Pons (tissue), 1 donor: Measurements from ENCODE around the gene GPR27.

Source experiments
- DNase-seq: peaks from one replicate; pipeline ENCODE4 v3.0.0-alpha.2; 2016; ENCODE audit warnings: low spot score

GPR27 gene

DNA sequence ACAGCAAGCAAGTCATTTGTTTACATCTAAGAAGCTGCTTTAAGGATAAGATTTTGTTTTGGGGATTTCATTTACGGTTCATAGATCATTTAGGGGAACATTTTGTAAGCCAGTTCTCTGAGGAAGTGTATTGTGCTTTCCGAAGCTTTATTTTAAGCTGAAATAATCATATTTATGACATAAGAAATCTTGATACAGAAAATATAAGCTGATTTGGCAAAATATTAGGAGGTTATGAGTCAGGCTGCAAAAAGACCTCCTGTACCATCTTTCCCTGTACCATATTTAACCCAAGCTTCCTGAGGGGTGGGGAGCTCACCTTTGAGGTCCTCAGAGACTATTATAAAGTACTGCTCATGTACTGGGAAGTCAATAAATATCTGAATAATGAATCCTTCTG lies 20.3 kb upstream of the GPR27 start:
- no peak for DNase-seq

DNA sequence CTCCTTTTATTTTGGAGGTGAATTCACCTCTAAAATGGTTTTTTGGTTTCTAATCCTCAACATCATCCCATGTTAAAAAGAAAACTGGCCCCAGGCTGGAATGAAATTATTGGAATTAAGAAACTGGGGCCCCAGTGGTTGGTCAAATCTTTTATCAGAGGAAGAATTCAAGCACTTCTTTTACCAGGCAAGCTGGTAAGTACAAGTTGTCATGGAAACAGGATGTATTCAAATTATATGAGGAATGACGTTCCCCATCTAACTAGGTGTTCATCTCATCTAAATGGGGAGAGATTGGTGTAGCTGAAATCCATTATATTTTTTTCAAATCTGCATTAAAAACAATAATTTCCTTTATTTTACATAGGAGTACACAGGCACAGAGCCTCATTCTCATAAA lies 18.8 kb upstream of the GPR27 start:
- no peak for DNase-seq

- DNase-seq, result no peak
Measured at GRCh38 chr3:71742621-71743020, 11.0 kb upstream of the GPR27 start.

DNA sequence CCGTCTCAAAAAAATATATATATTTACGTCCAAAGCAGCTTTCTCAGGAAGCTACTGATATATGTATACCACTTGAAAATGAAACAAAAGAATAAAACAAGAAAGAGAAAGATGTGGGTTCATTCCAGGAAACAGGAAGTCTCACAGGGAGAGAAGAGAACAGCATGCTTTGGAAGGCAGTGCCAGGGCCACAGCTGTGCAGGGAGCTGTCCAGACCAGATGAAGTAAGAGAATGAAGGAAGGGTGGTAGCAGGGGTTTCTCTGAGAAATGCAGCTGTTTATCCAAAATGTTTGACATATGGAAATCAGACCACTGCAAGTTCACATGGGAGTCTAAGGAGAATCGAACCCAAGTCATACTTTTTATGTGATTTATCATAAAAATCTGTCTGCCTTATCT lies 8.9 kb upstream of the GPR27 start:
- no peak for DNase-seq

- DNase-seq, result no peak
Measured at GRCh38 chr3:71751602-71752001, 2.1 kb upstream of the GPR27 start.

GRCh38 chr3:71752831-71753700 lies 589 bp upstream of the GPR27 start:
- DNase-seq, result no peak

GRCh38 chr3:71754610-71755253 lies 1.1 kb downstream of the GPR27 start:
- DNase-seq, result no peak

- DNase-seq, result no peak
Measured at GRCh38 chr3:71758091-71758490, 4.4 kb downstream of the GPR27 start.

DNA sequence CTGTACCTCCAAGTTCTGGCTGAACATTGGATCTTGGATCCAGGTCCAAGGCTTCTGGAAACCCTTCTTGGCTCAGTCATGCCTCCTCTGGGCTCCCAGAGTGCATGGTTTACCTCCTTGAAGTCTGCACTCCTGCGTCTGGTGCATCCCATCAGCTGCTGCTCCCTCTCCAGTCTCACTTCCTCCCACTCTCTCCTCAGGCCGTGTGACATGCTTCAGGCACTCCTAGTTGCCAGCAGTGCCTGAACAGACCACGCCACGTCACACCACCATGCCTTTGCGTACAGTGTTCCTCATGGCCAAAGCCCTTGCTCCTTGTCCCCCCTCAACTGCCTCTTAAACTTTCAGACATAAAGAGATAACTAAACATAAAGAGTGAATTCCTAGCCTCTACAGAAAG lies 5.7 kb downstream of the GPR27 start:
- DNase-seq, result no peak

- no peak for DNase-seq
Measured at GRCh38 chr3:71760140-71760539, 6.5 kb downstream of the GPR27 start.

DNA sequence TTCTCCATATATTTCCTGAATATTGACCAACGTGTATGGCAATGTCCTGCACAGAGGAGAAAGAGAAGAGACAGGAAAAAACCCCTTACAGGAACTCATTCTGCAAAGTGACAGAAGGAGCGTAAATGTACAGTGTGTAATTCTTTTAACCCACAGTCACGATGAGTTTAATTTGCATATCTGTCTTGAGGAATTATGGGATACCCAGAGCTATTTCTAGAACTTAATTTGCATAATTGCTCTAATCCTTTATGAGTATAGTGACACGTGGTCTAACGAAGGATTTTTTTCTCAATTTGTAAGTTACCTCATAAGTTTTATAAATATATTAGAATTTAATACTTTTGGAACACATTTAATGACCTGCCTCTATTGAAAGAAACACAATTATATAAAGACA lies 9.8 kb downstream of the GPR27 start:
- DNase-seq, result no peak

DNA sequence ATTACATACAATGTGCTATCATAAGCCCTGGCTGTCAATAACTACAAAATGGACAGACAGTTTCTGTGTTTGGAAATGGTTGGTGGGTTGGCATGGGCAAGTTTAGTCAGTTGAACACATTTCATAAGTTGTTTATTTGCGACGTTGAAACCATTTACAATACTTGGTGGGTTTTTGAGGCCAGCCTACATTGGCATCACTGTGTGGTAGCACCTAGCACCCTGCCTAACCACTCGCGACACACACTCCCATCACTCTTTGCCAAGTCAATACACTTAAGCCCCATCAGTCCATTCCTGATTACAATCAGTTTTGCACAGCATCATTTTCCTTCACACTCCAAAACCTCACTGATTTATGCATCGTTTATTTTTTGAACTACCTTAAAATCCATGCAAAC lies 17.5 kb downstream of the GPR27 start:
- DNase-seq, result no peak

DNA sequence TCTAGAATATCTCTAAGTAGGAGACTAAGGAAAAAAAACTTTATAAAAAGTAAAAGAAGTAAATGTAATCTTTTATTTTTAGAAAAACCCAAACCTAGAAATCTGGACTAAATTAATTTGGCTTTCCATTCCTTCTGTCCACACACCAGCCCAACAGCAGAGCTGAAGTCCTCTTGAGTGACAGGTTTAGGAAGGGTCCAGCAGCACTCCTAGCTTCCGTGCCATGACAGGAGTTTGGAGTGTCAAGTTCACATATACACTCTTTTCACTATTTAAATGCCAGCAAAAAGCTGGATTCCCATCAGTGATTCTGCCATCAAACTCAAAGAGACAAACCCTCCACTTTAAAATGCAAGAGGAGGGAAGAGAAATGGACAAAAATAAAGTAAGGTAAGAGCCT lies 18.2 kb downstream of the GPR27 start:
- DNase-seq, result no peak

DNA sequence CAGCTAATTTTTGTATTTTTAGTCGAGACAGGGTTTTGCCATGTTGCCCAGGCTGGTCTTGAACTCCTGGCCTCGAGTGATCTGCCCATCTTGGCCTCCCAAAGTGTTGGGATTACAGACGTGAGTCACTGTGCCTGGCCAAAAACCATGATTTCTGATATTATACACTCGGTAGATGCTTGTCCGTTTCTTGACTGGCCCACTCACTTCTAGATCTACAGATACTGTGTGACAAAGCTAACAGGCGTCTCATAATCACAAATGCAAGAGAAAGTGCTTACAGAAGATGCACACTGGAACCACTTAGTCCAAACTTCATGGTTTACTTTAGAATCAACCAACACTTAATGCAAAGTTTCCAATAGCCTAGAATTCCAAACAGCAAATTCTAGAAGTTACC lies 22.9 kb downstream of the GPR27 start:
- DNase-seq, result no peak

GRCh38 chr3:71778353-71778752 lies 24.7 kb downstream of the GPR27 start:
- no peak for DNase-seq

- no peak for DNase-seq
Measured at GRCh38 chr3:71779674-71780377, 26.2 kb downstream of the GPR27 start.

GRCh38 chr3:71780430-71780829 lies 26.8 kb downstream of the GPR27 start:
- no peak for DNase-seq

DNA sequence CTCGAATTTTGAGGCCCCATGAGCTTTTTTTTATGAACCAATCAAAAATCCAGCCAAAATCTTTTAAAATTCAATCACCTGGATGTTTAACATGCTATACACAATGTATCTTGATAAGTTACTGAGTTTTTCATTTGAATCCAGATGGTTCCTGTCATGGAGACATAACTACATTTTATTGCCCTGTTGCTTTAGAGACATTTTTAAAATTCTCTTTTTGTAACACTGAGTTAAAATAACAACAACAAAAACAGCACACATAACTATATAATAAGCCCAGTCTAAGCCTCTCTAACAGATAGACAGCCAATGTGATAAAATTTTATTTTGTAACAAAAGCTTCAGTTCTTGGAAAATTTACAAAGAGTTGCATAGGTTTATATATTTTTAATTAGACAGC lies 29.5 kb downstream of the GPR27 start:
- no peak for DNase-seq

DNA sequence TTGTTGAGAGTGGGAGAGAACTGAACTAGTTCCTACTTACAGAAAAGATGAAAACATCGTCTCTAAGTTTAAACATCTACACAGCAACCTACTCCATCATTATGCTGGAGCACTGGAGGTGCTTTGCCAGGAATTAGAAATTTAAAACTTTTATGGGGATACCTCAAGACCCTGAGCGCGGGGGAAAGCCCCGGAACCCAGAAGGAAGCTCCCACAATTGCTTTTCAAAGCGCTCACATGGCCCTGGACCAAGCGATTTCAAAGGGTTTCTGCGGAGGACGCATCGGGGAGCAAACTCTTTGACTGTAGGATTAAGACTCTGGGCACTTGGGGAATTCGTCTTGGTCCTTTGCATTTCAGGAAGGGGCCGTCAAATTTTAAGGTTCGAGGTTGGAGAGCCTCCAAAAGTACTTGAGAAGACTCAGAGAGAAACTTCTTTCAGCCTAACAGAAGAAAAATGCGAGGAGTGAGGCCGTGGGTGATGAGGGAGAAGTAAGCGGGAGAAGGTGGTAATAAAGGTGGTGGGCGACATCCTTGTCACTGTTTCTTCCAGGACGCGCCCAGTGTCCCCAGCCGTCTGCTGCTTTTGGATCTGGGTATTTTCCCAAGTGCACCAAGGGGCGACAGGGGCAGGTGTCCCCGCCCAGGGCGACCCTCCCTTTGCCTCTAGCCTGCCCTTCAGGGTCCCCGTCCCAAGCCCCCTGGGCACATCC lies 30.7 kb downstream of the GPR27 start:
- DNase-seq, result no peak

- DNase-seq, result no peak
Measured at GRCh38 chr3:71784914-71785531, 31.4 kb downstream of the GPR27 start, which contains the start of gene PROK2. Gene PROK2 (minus strand): TSS chr3:71785148. CDS start chr3:71785052, 96 bp downstream.

- DNase-seq, result no peak
Measured at GRCh38 chr3:71785532-71786216, 32.0 kb downstream of the GPR27 start.
